Activated CD4-positive, alpha-beta T cell treated with anti-CD3 and anti-CD28 coated beads, Interleukin-2, amount 50 U/mL, for 48 hours (primary cell): ENCODE results near the gene SPATS1.
A peak's percentile ranks its signal among the peaks of the same experiment; 100 is the strongest.
"Not testable (repeated sequence)": the region's sequence is repeated elsewhere in the genome, so short reads cannot be mapped to it uniquely, and the experiment has no call there.

Experiments
- DNase-seq, 2 experiments: peaks; one replicate each; pipeline ENCODE4 v3.0.0-alpha.2; 2020

Gene SPATS1

DNA sequence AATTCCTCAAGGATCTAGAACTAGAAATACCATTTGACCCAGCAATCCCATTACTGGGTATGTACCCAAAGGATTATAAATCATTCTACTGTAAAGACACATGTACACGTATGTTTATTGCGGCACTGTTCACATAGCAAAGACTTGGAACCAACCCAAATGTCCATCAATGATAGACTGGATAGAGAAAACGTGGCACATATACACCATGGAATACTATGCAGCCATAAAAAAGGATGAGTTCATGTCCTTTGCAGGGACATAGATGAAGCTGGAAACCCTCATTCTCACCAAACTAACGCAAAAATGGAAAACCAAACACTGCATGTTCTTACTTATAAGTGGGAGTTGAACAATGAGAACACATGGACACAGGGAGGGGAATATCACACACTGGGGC lies 4.4 kb downstream of the SPATS1 start:
- not testable (repeated sequence) for DNase-seq

DNA sequence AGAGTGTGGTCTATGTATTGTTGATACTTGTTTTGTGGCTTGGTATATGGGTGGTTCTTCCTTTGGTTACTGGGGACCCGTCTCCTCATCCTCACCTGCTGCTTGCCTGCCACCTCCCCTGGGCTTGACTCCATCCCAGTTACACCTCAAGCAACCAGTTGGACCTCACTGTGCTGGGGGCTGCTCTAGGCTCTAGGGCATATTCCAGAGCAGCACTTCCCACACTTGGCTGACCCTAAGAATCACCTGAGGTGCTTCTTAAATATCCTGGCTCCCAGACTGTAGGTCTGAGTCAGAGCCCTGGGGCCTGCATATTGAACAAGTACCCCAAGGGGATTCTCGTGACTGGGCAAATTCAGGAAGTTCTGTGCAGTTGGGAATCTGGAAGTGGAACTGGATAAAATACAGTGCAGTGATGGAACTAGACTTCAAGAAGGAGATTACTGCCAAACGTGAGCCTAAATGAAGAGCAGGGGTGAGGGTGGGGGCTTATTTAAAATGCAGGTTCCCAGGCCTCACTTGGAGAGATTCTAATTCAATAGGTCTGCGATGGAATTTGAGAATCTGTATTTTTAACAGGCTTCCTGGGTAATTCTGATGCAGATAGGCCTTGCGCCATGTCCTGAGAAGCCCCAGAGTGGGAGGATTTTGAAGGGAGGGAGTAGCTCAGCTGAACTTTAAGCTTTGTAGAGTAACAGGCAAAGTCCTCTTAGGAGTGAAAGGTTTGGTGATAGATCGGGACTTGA lies 7.6 kb downstream of the SPATS1 start:
- no peak for DNase-seq

DNA sequence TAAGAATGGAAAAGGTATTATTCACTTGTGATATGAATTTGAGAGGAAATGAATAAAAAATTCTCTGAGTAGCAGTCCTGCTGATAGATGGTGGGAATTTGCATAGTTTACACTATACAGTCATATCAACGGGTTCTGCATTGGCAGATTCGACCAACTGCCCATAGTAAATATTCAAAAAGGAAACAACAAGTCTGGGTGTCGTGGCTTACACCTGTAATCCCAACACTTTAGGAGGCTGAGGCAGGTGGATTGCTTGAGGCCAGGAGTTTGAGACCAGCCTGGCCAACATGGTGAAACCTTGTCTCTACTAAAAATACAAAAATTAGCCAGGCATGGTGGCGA lies 8.2 kb downstream of the SPATS1 start:
- not testable (repeated sequence) for DNase-seq

DNA sequence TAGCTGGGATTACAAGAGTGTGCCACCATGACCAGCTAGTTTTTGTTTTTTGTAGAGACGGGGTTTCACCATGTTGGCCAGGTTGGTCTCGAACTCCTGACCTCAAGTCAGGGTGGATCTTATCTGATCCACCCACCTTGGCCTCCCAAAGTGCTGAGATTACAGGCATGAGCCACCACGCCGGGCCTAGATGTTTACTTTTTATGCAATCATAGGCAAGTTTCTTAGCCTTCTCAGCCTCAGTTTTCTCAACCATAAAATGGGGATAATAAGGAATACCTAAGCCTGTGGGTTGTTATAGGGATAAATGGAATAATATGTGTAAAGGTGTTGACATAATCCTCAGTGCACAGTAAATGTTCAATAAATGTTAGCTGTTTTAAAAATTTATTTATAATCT lies 9.8 kb downstream of the SPATS1 start:
- DNase-seq = no peak

DNA sequence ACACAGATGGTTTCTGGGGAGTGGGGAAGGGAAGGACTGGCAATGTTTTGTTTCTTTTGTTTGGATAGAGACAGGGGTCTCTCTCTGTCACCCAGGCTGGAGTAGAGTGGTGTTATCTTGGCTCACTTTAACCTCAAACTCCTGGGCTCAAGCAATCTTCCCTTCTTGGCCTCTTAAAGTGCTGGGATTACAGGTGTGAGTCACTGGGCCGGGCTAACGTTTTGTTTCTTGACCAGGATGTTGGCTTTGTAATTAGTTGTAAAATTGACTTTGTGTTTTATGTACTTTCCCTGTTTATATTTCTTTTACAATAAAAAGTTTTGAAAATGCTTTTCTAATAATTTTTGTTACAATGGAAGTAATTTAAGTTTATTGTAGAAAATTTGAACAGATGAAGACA lies 10.9 kb downstream of the SPATS1 start:
- DNase-seq = no peak

DNA sequence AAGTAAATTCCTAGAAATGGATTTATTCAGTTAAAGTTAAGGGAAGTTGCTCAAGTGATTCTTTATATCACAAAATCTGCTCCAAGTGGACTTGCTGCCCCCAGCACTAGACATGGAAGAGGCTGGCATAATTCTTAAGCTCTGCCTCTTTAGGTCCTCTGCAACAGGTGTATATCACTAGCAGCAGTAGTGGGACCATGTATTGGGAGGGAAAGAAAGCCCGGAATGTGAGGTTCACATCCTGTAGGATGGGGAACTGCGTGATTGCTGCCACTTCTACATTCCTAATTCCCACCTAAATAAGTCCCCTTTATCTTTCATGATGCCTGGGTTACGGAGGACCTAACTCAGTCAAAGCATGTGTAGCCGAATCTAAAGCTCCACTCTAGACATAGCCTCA lies 13.2 kb downstream of the SPATS1 start:
- no peak for DNase-seq

DNA sequence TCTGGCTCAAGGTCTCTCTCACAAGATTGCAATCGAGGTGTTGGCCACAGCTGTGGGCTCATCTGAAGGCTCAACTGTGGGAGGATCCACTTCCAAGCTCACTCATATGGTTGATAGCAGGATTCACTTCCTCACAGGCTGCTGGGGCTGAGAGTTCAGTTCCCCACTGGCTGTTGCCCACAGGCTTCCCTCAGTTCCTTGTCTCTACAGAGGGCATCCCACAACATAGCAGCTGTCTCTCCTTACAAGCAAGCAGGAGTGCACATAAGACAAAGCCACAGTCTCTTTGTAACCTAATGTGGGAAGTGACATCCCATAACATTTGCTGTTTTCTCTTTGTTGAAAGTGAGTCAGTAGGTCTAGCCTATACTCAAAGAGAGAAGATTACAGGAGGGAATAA lies 14.0 kb downstream of the SPATS1 start:
- no peak for DNase-seq

DNA sequence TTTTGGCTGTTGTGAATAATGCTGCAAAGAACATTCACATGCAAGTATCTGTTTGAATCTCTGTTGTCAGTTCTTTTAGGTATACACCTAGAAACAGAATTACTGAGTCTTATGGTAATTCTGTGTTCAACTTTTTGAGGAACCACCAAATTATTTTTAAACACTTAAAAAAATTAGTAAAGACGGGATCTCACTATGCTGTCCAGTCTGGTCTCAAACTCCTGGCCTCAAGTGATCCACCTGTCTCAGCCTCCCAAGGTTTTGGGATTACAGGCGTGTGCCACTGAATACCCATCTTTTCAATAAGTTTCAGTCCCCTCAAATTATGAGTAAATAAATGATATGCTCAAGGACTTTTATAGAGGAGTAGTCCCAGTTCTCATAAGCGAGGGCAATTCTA lies 17.5 kb downstream of the SPATS1 start:
- DNase-seq = no peak

DNA sequence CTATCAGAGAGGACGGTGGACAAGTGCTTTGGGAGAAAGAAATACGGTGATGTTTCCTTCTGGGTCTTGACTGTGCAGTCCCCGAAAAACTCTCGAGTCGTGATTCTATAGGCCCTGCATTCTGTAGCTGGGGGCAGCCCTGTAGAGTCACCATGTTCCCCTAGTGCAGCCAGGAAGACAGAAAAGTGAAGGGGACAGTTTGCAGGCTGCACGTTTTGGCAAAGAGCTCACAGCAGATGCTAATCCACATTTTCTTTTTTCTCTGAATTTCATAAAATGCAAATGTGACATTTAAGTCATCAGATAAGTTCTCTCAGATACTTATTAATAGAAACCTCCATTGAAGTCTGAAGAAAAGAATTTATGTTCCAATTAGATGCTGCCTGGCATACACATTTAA lies 19.5 kb downstream of the SPATS1 start:
- no peak for DNase-seq

DNA sequence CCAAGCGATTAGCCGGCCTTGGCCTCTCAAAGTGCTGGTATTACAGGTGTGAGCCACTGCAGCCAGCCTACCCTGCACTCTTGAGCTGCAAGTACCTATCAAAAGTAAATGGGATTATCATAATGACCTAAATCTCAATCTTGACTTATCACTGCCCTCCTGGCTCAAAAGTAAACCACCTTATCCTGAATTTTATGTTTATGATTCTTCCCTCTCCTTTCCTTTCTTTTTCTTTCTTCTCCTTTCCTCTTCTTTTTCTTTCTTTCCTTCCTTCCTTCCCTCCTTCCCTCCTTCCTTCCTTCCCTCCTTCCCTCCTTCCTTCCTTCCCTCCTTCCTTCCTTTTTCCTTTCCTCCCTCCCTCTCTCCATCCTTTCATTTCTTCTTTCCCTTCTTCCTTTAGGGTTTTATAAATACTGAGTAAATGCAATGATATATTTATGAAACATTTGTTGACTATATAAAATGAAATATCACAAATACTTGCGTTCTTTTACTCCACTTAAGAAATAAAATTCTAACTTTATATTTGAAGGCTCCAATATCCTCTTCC lies 21.0 kb downstream of the SPATS1 start:
- no peak for DNase-seq

DNA sequence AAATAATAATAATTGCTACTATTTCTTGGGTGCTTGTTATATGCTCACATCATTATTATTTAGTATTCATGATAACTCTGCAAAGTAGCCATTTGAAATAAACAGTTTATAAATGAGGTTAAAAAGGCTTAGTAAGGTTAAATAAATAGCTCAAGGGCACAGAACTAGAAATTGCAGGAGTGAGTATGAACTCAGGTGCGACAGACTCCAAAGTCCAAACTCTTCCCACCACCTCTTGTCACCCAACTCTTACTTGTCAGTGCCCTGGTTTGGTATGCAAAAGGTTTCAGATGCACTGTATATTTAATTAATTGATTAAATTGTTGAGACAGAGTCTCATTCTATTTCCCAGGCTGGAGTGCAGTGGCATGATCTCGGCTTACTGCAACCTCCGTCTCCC lies 24.3 kb downstream of the SPATS1 start:
- no peak for DNase-seq

DNA sequence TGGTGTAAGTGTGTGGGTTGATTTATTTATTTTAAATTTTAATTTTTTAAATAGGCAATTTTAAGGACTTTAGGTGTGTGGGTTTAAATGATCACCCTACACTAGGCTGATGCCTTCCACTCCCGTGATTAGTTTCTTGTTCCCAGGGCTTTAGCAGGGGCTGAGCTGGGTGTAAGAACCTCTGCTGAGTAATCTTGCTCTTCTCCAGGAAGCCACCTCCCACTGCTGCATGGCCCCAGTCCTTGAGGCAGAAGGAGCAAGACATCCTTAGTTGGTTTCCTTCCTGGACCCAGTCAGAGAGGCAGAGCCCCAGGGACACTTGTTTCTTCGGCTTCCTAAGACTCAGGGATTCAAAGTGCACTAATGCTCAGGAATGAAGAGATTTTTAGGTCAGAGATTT lies 25.2 kb downstream of the SPATS1 start:
- DNase-seq = no peak

DNA sequence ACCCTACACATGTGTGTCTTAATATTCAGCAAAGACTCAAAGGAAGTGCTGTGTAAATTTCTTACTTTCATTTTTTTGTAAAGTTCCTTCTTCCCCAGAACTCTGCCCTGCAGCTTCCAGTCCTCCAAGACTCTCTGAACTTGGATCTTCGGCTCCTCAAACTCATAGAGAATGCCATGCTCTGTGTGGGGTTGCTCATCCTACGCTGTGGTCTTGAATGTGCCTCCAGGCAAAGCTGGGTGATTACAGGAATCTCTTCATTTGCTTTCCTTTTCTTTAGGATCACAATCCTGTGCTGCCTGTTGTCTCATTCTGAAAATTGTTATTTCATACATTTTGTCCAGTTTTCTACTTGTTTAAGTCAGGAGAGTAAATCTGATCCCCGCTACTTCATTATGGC lies 30.6 kb downstream of the SPATS1 start:
- no peak for DNase-seq

DNA sequence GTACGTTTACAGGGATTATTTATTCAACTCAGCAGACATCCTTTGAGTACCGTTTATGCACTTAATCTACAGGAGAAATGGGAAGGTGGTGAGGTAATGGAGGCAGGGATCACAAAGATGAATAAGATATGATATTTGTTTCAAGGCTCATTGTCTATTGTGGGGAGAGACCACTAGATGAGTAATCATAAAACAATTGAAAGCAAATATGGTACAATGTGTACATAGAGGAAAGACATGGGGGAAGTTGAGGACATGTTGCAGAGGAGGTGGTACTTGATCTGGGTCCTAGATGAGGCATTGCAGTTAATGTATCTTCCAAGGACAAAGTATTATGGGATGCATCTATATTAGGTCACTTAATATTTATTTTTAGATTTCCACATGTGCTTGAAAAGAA lies 31.3 kb downstream of the SPATS1 start:
- no peak for DNase-seq

DNA sequence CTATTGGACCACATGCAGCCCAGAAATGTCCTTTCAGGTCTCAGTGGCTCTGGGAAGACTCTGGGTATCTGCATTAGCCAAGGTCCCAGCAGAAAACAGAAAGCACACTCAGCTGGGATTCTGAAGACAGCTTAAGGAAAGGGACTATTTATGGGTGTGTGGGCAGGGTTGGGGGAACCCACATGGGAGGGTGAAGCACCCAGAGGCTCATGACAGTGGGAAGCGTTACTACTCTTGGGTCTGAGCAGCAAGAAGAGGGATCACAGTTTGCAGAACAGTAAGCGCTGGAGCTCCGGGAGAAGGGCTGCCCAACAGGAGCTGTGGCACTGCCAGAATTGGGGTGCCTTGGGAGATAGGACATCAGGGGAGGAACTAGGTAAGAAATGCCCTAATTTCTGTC lies 32.6 kb downstream of the SPATS1 start:
- DNase-seq = no peak

DNA sequence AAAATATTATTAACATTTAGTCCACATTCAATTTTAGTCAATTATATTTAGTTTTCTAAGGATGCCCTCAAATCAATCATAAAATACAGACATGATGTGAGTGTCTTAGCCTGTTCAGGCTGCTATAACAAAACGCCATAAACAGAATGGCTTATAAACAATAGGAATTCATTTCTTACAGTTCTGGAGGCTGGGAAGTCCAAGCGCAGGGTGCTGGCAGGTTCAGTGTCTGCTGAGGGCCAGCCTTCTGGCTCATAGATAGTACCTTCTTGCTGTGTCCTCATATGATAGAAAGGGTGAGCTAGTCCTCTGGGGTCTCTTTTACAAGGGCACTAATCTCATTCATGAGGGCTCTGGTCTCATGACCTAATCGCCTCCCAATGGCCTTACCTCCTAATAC lies 35.0 kb downstream of the SPATS1 start:
- DNase-seq = no peak

DNA sequence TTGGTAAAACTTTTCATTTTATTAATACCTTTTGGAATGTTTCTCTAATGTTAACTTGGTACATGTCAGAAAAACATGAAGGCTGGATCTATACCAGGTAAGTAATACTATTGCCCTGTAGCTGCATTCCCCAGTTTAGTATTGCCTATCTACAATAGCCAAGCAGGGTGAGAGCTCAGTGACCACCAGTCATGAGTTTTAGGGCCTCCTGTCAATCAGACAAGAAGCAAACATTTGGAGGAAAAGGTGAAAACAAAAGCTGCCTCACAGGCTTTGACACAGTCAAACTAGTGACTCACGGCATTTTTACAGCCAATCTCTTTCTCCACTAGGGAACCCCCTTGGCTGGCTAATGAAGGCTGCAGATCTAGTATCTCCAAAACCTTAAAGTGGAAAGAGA lies 35.5 kb downstream of the SPATS1 start:
- DNase-seq = no peak

DNA sequence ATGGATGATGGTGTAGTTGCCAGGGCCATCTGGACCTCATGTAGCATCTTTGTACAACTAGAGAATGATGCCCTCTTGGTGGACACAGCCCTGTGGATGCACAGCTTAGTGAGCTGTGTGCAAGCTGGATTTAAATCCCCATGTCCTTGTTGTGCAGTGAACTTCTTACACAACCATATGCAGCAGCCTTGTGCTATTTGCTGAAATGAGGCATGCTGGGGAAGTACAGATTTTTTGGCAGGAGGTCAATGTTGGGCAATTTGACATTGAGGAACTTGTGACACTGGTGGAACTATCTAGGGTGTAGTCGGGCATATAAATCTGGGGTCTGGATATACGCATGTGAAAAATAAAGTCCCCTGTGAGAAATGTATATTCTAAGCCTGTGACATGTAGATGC lies 39.3 kb downstream of the SPATS1 start:
- no peak for DNase-seq

DNA sequence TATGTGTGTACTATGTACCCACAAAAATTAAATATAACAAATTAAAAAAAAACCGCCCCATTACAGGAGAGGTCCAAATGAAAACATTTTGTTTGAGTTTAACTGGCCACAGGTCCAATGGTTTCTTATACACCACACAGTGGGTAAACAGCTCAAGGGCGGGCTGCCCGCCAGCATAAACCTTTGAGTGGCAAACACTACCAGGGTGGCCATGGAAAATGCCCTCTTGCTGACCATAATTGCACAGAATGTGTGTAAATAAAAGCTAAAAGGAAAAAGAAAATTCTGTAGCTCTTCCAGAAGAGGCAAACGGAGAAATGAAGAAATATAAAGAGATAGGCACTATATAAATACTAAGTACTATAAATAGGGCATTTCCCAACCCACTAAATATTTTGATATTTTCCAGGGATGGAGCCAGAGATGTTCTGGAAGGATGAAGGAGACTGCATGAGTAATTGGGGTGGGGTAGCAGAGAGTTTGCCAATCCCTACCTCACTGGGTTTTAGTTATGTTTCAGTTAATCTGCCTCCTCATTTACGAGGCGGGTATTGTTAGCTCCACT lies 44.0 kb downstream of the SPATS1 start:
- DNase-seq = no peak

DNA sequence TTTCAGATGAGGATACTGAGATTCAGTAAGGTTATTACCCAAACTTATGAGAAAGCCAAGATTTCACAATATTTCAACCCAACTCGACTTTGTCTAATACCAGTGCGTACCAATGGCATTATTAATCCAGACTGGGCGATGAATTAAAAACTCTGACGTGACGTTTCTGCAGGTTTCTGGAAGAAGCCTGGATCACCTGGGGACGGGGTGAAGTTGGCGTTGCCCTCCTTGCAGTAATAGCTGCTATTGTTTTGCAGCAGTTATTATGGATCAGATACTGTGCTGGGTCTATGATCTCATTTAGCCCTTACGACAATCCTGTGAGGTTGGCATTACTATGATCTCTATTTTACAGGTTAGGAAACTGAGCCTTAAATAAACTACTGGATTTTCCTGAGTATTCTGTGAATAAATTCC lies 44.5 kb downstream of the SPATS1 start:
- DNase-seq = no peak

DNA sequence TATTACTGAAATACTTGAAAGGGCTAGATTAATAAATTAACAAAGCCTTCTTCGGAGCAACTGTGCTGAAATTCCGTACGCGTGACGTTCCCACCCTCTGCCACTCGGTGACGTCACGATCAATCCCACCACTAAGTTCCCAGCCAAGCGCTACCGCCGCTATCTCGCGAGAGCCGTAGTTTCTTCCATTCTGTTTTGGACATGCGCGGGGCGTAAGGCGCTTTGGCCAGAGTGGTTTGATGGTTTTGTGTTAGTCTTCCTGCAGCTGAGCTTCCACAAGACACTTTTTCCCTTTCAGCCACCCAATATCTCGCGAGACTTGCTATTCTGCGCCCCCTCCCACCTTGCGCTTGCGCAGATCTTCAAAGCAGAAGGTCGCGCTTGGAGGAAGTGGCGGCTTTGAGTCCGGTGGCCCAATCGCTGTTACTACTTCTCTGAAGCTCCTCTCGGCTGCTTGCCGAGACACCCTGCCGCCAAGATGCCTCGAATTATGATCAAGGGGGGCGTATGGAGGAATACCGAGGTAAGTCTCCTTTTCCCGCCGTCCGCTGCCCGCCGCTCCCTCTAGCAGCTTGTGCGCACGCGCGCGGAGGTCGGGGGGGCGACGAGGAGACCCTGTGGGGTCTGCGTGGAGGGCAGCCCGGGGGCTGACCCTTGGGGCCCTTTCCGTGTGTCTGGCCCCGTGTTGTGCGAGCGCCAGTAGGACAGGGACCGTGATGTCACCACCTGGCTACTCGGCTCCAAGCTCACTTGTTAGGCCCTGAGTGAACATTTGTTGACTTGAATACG lies 45.1 kb downstream of the SPATS1 start, which contains the start of gene CDC5L:
Gene CDC5L, plus strand, starts transcription at position 361 of the 789 bp plus-strand sequence. Its CDS starts 118 bp downstream, at position 479.
- DNase-seq = peak; percentile 91 to 93

DNA sequence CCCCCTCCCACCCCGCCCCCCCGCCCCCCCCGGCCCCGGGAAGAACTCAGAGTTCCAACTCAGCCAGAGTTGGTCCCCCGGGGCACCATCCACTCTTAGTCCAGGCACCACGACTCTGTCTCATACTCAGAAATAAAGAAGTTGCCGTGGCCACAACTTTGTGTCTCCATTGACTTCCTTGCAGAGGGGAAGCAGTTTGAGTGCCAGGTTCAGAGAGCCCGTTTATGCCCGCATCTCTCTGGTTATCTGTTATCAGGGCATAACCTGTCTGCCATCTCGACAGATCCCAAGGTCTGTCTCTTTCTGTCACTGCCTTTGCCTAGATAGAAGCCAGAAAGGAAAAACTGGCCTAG lies 45.7 kb downstream of the SPATS1 start:
- no peak for DNase-seq

DNA sequence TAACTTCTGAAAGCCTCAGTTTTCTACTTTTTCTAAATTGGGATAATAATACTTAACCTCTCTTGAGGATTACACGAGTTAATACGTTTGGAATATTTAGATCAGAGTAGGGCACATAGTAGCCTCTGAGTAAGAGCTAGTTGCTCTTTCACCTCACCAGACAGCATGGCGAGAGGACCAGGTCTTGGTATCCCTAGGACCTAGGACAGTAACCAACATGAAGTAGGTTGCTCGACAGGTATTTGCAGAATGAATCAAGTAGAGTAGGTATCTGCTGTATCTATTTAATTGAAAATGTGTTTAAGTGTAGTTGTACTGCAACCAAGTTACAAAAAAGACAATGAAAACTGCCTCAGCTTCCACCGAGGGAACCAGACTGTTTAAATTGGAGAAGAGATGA lies 46.4 kb downstream of the SPATS1 start:
- no peak for DNase-seq

DNA sequence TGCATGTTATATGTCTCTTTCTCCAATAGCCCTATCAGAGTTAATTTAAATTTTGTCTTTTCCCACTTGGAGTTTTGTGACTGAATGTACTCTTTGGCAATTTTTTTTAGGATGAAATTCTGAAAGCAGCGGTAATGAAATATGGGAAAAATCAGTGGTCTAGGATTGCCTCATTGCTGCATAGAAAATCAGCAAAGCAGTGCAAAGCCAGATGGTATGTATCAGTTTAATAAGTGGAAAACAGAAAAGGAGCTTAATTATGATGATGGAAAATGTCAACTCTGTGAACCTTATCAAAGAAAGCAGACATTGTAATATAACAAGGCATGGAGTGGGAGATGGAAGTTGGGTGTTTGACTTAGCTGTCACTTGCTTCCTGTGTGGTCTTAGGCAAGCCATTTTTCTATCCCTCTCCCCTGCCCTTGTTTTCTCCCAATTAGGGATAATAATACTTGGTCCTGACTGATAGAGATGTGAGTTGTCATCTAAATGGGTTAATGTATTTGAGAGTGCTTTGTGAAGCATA lies 47.8 kb downstream of the SPATS1 start:
- DNase-seq = no peak
